Measurements from ENCODE around the gene PNMA8A.

- TF ChIP-seq CTCF (IDR thresholded peaks at IDR 0.05; ENCODE audit: low read depth, low read length): no peak
- no peak for TF ChIP-seq EZH2phosphoT487 (IDR thresholded peaks at IDR 0.05; ENCODE audit: low read depth)
These were observed 49.3 kb upstream of the PNMA8A start for GRCh38 chr19:46520616-46521015.

Measured in OCI-LY3 (cell line).